SK-N-MC (cell line): ENCODE data around the gene GET3.
"Not testable (repeated sequence)": the region's sequence is repeated elsewhere in the genome, so short reads cannot be mapped to it uniquely, and the experiment has no call there.

ENCODE experiments used
- DNase-seq: peaks from one replicate; pipeline ENCODE4 v3.0.0-alpha.2; 2011; ENCODE audit warnings: low read depth, low spot score
- H3K27ac ChIP-seq: fragments of 200-600 bp; sonication (generic); 2 replicates; pipeline ENCODE4 v1.5.1; 2016; ENCODE audit warnings: mixed run types
- H3K36me3 ChIP-seq: fragments of 200-600 bp; sonication (generic); 2 replicates; pipeline ENCODE4 v1.6.1; 2017; ENCODE audit warnings: antibody characterized with exemption, low read length, mixed read lengths; ENCODE audit not compliant: insufficient read depth
- H3K4me3 ChIP-seq: fragments of 200-600 bp; sonication (generic); 2 replicates; pipeline ENCODE4 v1.5.1; 2016
- H3K9ac ChIP-seq: fragments of 200-600 bp; sonication (generic); 2 replicates; pipeline ENCODE4 v1.8.0; 2017; ENCODE audit warnings: mixed run types, mixed read lengths; ENCODE audit not compliant: insufficient read length
- H3K9me3 ChIP-seq: fragments of 200-600 bp; sonication (generic); 2 replicates; pipeline ENCODE4 v1.6.1; 2017; ENCODE audit warnings: low read depth, mild to moderate bottlenecking, antibody characterized with exemption, low read length, moderate library complexity, mixed read lengths
- EZH2 ChIP-seq: fragments of 200-600 bp; sonication (generic); IDR thresholded peaks from one replicate; pipeline ENCODE4 v1.6.1; 2017; ENCODE audit warnings: antibody characterized with exemption
- FOXP2 ChIP-seq: optimal IDR thresholded peaks from 2 replicates; pipeline ENCODE3; 2011; ENCODE audit warnings: mild to moderate bottlenecking, moderate library complexity; ENCODE audit not compliant: insufficient read depth; ENCODE audit errors: extremely low read length, control extremely low read depth
- POLR2AphosphoS5 ChIP-seq: IDR thresholded peaks from 2 replicates; pipeline ENCODE4 v1.6.1; 2012; ENCODE audit warnings: mild to moderate bottlenecking, low read depth, low read length, borderline replicate concordance

Gene GET3

DNA sequence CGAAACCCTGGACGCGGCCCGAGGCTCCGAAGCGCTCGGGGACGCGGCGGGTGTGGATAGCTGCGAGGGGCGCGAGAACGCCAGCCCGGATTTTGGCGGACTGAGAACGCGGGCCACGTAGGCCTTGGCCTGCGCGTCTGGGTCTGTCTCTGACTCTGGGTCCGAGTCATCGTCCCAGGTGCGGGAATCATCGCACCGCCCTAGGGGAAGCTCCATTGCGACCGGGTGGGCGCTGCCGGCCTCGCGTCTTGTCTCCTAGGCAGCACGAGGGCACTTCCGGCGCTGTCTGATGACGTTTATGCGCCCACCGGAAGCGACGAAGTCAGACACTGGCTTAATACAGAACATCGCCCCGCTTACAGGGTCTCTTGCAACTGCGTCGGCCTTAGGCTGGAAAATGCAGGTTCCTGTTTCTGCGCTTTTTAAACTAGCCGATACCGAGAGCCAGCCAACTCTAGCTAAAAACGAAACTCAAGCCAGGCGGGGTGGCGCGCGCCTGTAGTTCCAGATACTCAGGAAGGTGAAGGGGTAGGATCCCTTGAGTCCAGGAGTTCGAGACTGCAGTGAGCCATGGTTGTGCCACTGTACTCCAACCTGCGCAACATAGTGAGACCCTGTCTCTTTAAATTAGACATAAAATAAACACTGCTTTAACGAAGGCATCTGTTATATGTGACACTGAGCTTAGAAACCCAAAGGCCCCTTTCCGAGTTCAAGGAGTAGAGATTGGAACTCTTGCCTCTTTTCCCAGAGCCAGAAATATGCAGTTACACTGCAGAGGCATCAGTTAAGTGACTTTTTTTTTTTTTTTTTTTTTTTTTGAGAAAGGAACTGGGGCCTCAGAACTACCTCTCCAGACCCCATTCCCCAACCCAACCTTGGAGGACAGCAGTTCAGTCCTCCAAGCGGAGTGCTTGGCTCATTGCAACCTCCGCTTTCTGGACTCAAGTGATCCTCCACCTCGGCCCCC is 40.6 kb upstream of the GET3 start, which contains the start of gene FBXW9:
TSS of gene FBXW9 (minus strand) at position 266 of the 970 bp plus-strand sequence. CDS start at position 216, 50 bp downstream.
- no peaks in the 10 kb centered on the region for H3K9me3 ChIP-seq
- H3K4me3 ChIP-seq = peak within 1 kb of the TSS; percentile 88
- H3K27ac ChIP-seq = peak within 1 kb of the TSS; percentile 95
- peak; percentile 91 for DNase-seq
- H3K36me3 ChIP-seq = peaks cover 16% of the 10 kb centered on the region
- TF ChIP-seq EZH2 = no peak
- peak; percentile 43 for TF ChIP-seq FOXP2
- peak; percentile 92 for TF ChIP-seq POLR2AphosphoS5
- peak within 1 kb of the TSS; percentile 85 for H3K9ac ChIP-seq

DNA sequence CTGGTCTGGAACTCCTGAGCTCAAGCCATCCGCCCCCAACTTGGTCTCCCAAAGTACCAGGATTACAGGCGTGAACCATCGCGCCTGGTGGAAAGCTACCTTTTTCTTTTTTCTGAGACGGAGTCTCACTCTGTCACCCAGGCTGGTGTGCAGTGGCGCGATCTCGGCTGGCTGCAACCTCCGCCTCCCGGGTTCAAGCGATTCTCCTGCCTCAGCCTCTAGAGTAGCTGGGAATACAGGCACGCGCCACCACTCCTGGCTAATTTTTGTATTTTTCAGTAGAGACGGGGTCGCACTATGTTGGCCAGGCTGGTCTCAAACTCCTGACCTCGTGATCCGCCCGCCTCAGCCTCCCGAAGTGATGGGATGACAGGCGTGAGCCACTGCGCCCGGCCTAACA is 39.9 kb upstream of the GET3 start:
- H3K27ac ChIP-seq, DNase-seq, H3K9me3 ChIP-seq: not testable (repeated sequence)
- peaks cover 23% of the 10 kb centered on the region for H3K36me3 ChIP-seq
- H3K4me3 ChIP-seq = peak overlapping the region; percentile 88
- H3K9ac ChIP-seq = peak overlapping the region; percentile 85
- 0 out of 2 replicates have a peak, but pooled peaks have one; percentile 24 for TF ChIP-seq POLR2AphosphoS5

GRCh38 chr19:12698138-12698537 is 39.2 kb upstream of the GET3 start:
- H3K36me3 ChIP-seq = peaks cover 30% of the 10 kb centered on the region
- H3K9ac ChIP-seq = no peak overlapping the region
- DNase-seq = no peak
- H3K4me3 ChIP-seq = no peak overlapping the region
- H3K9me3 ChIP-seq = no peaks in the 10 kb centered on the region
- no peak for TF ChIP-seq FOXP2
- no peak for TF ChIP-seq POLR2AphosphoS5
- TF ChIP-seq EZH2 = no peak
- H3K27ac ChIP-seq = no peak overlapping the region

DNA sequence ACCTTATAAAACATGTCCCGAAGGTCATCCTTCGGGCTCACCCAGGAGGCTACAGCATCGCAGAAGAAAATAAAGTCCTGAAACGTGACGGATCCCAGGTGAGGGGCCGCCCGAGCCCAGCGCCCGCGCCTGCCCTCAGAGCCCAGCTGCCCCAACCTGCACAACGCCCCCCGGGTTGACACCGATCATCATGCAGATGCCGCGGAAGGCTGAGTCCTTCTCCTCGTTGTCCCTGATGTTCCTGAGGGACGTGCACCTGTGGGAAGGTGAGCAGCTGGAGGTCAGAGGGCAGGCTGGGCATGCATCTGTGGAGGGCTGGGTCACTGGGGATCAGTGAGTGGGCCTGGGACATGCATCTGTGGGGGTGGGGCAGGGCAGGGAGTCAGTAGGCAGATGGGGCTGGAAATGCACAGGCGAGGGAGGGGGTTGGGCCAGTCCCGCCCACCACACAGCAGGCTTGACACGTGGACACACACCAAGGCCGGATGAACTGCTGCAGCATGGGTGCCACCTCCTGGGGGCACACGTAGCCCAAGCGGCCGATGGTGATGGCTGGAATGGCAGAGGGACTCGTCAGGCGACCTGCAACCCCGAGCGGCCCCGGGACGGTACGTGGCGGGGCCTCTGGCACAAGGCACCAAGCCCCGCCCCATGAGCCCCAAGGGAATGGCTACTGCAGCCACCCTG is 35.6 kb upstream of the GET3 start:
- no peak for TF ChIP-seq FOXP2
- no peak for TF ChIP-seq EZH2
- TF ChIP-seq POLR2AphosphoS5 = peak; percentile 24; the same call in 1 of the 2 replicates
- H3K27ac ChIP-seq = no peak overlapping the region
- DNase-seq = no peak
- H3K9me3 ChIP-seq = no peaks in the 10 kb centered on the region
- no peak overlapping the region for H3K9ac ChIP-seq
- H3K36me3 ChIP-seq = peaks cover 61% of the 10 kb centered on the region
- H3K4me3 ChIP-seq = no peak overlapping the region

DNA sequence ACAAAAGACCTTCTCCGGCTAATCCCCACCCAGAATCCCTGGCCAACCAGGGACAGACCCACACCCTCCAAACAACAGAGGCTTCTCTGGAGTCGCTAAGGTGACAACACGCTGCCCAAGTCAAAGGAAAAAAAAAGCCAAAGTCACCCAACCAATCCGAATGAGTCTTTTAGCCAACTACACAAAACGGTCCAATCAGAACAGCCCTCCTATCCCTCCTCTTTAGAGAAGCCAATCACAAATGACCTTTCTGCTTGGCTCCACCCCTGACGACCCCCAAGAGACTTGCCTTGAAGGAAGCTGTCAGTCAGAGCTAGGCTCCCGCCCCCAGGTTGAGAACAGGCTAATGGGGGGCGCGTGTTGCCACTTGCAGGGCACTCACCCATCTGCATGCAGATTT is 34.3 kb upstream of the GET3 start:
- no peaks in the 10 kb centered on the region for H3K9me3 ChIP-seq
- H3K27ac ChIP-seq = no peak overlapping the region
- DNase-seq = no peak
- no peak for TF ChIP-seq FOXP2
- TF ChIP-seq EZH2 = no peak
- TF ChIP-seq POLR2AphosphoS5 = no peak; the same call in 1 of the 2 replicates
- no peak overlapping the region for H3K4me3 ChIP-seq
- no peak overlapping the region for H3K9ac ChIP-seq
- peaks cover 68% of the 10 kb centered on the region for H3K36me3 ChIP-seq

- no peak overlapping the region for H3K4me3 ChIP-seq
- no peaks in the 10 kb centered on the region for H3K9me3 ChIP-seq
- DNase-seq = no peak
- TF ChIP-seq EZH2 (no peak), POLR2AphosphoS5 (no peak)
- H3K27ac ChIP-seq = no peak overlapping the region
- H3K9ac ChIP-seq = no peak overlapping the region
- H3K36me3 ChIP-seq = peaks cover 84% of the 10 kb centered on the region
Observed at GRCh38 chr19:12705169-12705568, 32.1 kb upstream of the GET3 start.

DNA sequence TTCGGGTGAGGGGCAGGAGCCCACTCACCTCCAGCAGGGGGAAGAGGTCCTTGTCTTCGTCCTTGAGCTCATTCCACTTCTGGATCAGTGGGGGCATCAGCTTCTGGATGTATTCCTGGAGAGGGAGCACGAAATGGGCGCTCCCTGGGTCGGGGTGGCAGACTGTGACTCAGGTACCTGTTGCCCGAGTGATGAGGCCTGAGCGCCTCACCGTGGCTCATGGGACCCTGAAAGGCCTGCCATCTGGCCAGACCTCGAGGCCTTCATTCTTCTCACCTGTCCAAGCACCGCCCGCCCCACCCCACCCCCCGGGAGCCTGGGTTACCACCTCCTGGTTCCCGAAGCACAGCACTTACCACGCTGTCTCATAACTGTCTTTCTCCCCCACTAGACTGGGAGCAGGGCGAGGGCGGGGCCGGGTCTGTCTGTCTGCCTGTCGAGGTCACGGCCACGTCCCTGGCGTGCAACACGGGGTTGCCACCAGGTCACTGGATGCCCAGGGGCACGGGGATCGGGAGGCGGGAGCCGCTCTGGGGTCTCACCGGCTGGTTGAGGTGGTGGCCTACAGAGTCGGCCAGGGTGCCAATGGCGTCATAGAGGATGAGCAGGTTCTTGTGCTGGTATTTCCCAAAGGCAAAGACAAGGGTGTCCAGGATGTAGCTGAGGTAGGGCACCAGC is 31.5 kb upstream of the GET3 start:
- DNase-seq = no peak
- Histone ChIP-seq H3K36me3 (peaks cover 88% of the 10 kb centered on the region), H3K9me3 (no peaks in the 10 kb centered on the region), H3K4me3 (no peak overlapping the region), H3K27ac (no peak overlapping the region), H3K9ac (no peak overlapping the region)
- TF ChIP-seq EZH2 (no peak), POLR2AphosphoS5 (no peak), FOXP2 (no peak)

DNA sequence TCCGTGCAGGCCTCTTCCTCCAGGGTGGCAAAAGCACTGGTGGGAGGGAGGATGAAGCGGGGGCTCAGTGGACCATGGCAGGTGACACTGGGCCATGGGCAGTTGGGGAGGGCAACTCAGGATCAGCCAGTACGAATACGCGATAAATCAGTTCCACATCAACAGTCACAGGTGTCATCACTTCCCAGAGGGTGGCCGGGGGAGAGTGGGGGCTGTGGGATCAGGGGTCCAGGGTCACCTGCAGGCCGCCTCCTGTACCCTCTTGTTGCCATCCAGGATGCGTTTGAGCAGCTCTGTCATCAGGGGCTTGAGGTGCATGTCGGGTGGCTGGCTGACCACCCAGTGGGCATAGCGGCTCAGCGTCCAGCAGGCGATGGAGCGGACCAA is 31.0 kb upstream of the GET3 start:
- H3K9ac ChIP-seq = no peak overlapping the region
- TF ChIP-seq EZH2 (no peak), FOXP2 (no peak), POLR2AphosphoS5 (no peak)
- peaks cover 87% of the 10 kb centered on the region for H3K36me3 ChIP-seq
- no peak overlapping the region for H3K4me3 ChIP-seq
- H3K27ac ChIP-seq = no peak overlapping the region
- DNase-seq = no peak
- no peaks in the 10 kb centered on the region for H3K9me3 ChIP-seq
